DOHH2 (cell line): Measurements from ENCODE around the gene KRTAP4-5.
"Not testable (repeated sequence)": the region's sequence is repeated elsewhere in the genome, so short reads cannot be mapped to it uniquely, and the experiment has no call there.

Experiments
- H3F3A ChIP-seq: fragments of 200-600 bp; sonication (generic), shearing (Covaris generic); 2 replicates; pipeline ENCODE4 v1.6.0; 2016; ENCODE audit warnings: antibody characterized with exemption, mild to moderate bottlenecking; ENCODE audit not compliant: control insufficient read depth, insufficient read depth
- H3K27ac ChIP-seq: fragments of 200-600 bp; sonication (generic); 2 replicates; pipeline ENCODE4 v1.5.1; 2014; ENCODE audit warnings: low read depth, mild to moderate bottlenecking, low read length, moderate library complexity
- H3K27me3 ChIP-seq: fragments of 200-600 bp; sonication (generic); 2 replicates; pipeline ENCODE4 v1.6.1; 2014; ENCODE audit warnings: mild to moderate bottlenecking, low read length, mixed read lengths; ENCODE audit not compliant: control insufficient read depth
- H3K36me3 ChIP-seq: fragments of 200-600 bp; sonication (generic); 2 replicates; pipeline ENCODE4 v1.6.1; 2014; ENCODE audit warnings: mild to moderate bottlenecking, low read length, moderate library complexity, mixed read lengths; ENCODE audit not compliant: control insufficient read depth
- H3K4me1 ChIP-seq: fragments of 200-600 bp; sonication (generic); 2 replicates; pipeline ENCODE4 v1.6.1; 2014; ENCODE audit warnings: mild to moderate bottlenecking, low read length, mixed read lengths; ENCODE audit not compliant: control insufficient read depth
- H3K4me2 ChIP-seq: fragments of 200-600 bp; sonication (generic); 2 replicates; pipeline ENCODE4 v1.6.0; 2014; ENCODE audit warnings: mild to moderate bottlenecking, low read length, moderate library complexity
- H3K4me3 ChIP-seq: fragments of 200-600 bp; sonication (generic); 2 replicates; pipeline ENCODE4 v1.5.1; 2014; ENCODE audit warnings: mild to moderate bottlenecking, low read length, mixed read lengths
- H3K79me2 ChIP-seq: fragments of 200-600 bp; sonication (generic); 2 replicates; pipeline ENCODE4 v1.6.1; 2014; ENCODE audit warnings: mild to moderate bottlenecking, low read length, mixed read lengths; ENCODE audit not compliant: control insufficient read depth
- H3K9me2 ChIP-seq: fragments of 200-600 bp; sonication (generic); replicated peaks from 2 replicates; pipeline ENCODE4 v1.6.1; 2014; ENCODE audit warnings: mild to moderate bottlenecking, low read length, mixed read lengths; ENCODE audit not compliant: control insufficient read depth
- H3K9me3 ChIP-seq: fragments of 200-600 bp; sonication (generic); 2 replicates; pipeline ENCODE4 v1.6.1; 2014; ENCODE audit warnings: antibody characterized with exemption, low read length, mixed read lengths; ENCODE audit not compliant: control insufficient read depth, insufficient read depth
- H4K20me1 ChIP-seq: fragments of 200-600 bp; sonication (generic); 2 replicates; pipeline ENCODE4 v1.6.0; 2014; ENCODE audit warnings: low read depth, mild to moderate bottlenecking, antibody characterized with exemption, low read length, moderate library complexity; ENCODE audit not compliant: control insufficient read depth, insufficient read depth
- CTCF ChIP-seq: fragments of 200-600 bp; sonication (generic); IDR thresholded peaks from one replicate; pipeline ENCODE4 v1.5.1; 2014; ENCODE audit warnings: antibody characterized with exemption, mild to moderate bottlenecking, low read depth, low read length; ENCODE audit not compliant: poor library complexity, severe bottlenecking
- EZH2phosphoT487 ChIP-seq: fragments of 200-600 bp; sonication (generic); IDR thresholded peaks from 2 replicates; pipeline ENCODE4 v1.6.1; 2017; ENCODE audit warnings: borderline replicate concordance, mild to moderate bottlenecking, antibody characterized with exemption, low read length, moderate library complexity, mixed read lengths

Gene KRTAP4-5

DNA sequence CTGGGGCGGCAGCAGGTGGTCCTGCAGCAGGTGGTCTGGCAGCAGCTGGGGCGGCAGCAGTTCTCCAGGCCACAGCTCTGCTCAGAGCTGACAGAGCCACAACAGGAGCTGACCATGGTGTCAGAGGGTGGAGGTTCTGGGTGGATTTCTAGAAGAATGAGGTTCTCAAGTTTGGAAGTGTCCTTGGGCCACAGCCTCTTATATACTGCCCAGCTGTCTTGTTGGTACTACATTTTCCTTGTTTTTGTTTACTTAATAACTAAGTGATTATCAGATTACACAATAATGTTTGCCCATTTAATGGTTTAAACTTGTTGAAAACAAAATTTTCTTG is at the start of gene KRTAP4-5:
Gene KRTAP4-5 (minus strand): TSS at position 174 of the 334 bp plus-strand sequence. CDS start 58 bp downstream, at position 116.
- Histone ChIP-seq H3K27ac (peak within 1 kb of the TSS; percentile 18; the same call in 1 of the 2 replicates), H3K4me1 (peaks cover 21% of the 10 kb centered on the region), H3K4me2 (peak within 1 kb of the TSS; percentile 30), H3K4me3 (no peak within 1 kb of the TSS), H3K36me3 (no peaks in the 10 kb centered on the region), H3K27me3 (no peaks in the 10 kb centered on the region), H3K9me3 (no peaks in the 10 kb centered on the region), H3K79me2 (no peaks in the 10 kb centered on the region), H3K9me2 (no peaks in the 10 kb centered on the region), H4K20me1 (no peaks in the 10 kb centered on the region), H3F3A (no peaks in the 10 kb centered on the region)
- no peak for TF ChIP-seq CTCF
- no peak for TF ChIP-seq EZH2phosphoT487

GRCh38 chr17:41196068-41196467 is 46.4 kb upstream of the KRTAP4-5 start:
- Histone ChIP-seq H3F3A (no peaks in the 10 kb centered on the region), H4K20me1 (no peaks in the 10 kb centered on the region), H3K27me3 (0 out of 2 replicates have a peak, but pooled peaks cover 3% of the 10 kb centered on the region), H3K79me2 (no peaks in the 10 kb centered on the region), H3K27ac (no peak overlapping the region), H3K4me1 (no peaks in the 10 kb centered on the region), H3K4me3 (no peak overlapping the region), H3K4me2 (no peak overlapping the region), H3K9me3 (no peaks in the 10 kb centered on the region), H3K36me3 (no peaks in the 10 kb centered on the region), H3K9me2 (no peaks in the 10 kb centered on the region)
- TF ChIP-seq EZH2phosphoT487, result no peak
- TF ChIP-seq CTCF, result no peak

GRCh38 chr17:41190328-41190727 is 40.7 kb upstream of the KRTAP4-5 start:
- Histone ChIP-seq H3K27ac (no peak overlapping the region), H3K79me2 (no peaks in the 10 kb centered on the region), H3K9me2 (no peaks in the 10 kb centered on the region), H3K27me3 (peaks cover 4% of the 10 kb centered on the region; the same call in 1 of the 2 replicates), H3F3A (no peaks in the 10 kb centered on the region), H3K4me2 (no peak overlapping the region), H4K20me1 (no peaks in the 10 kb centered on the region), H3K9me3 (no peaks in the 10 kb centered on the region), H3K36me3 (no peaks in the 10 kb centered on the region), H3K4me3 (no peak overlapping the region), H3K4me1 (no peaks in the 10 kb centered on the region)
- TF ChIP-seq CTCF (no peak), EZH2phosphoT487 (no peak)

DNA sequence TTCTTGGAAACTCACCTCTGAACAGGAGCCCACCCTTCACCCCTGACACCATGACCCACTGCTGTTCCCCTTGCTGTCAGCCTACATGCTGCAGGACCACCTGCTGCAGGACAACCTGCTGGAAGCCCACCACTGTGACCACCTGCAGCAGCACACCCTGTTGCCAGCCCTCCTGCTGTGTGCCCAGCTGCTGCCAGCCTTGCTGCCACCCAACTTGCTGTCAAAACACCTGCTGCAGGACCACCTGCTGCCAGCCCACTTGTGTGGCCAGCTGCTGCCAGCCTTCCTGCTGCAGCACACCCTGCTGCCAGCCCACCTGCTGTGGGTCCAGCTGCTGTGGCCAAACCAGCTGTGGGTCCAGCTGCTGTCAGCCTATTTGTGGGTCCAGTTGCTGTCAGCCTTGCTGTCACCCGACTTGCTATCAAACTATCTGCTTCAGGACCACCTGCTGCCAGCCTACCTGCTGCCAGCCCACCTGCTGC is 40.3 kb upstream of the KRTAP4-5 start, which contains the start of gene KRTAP9-1:
Gene KRTAP9-1 (plus strand): TSS at position 51 of the 482 bp plus-strand sequence. CDS start 0 bp downstream, at position 51.
- H3K9me3 ChIP-seq, H3K9me2 ChIP-seq, H4K20me1 ChIP-seq, H3K27ac ChIP-seq, H3K4me3 ChIP-seq, H3F3A ChIP-seq, H3K36me3 ChIP-seq, H3K4me2 ChIP-seq, H3K27me3 ChIP-seq, H3K4me1 ChIP-seq, H3K79me2 ChIP-seq: not testable (repeated sequence)
